ACC112 (cell line): ENCODE measurements around the gene LAD1.

ENCODE experiments used
- H2AFZ ChIP-seq: fragments of 200-600 bp; sonication (generic); one replicate; pipeline ENCODE4 v1.6.0; 2017; ENCODE audit warnings: antibody characterized with exemption, low read length; ENCODE audit not compliant: unreplicated experiment
- H3K27ac ChIP-seq: fragments of 200-600 bp; sonication (generic); 2 replicates; pipeline ENCODE4 v1.5.1; 2014; ENCODE audit warnings: low read depth, mild to moderate bottlenecking, antibody characterized with exemption, low read length, moderate library complexity
- H3K27me3 ChIP-seq: fragments of 200-600 bp; sonication (generic); 2 replicates; pipeline ENCODE4 v1.6.1; 2014; ENCODE audit warnings: mild to moderate bottlenecking, antibody characterized with exemption, low read length, moderate library complexity, mixed read lengths; ENCODE audit not compliant: insufficient read depth
- H3K36me3 ChIP-seq: fragments of 200-600 bp; sonication (generic); 2 replicates; pipeline ENCODE4 v1.6.1; 2016; ENCODE audit warnings: mild to moderate bottlenecking, antibody characterized with exemption, low read length, moderate library complexity, mixed read lengths; ENCODE audit not compliant: insufficient read depth
- H3K4me1 ChIP-seq: fragments of 200-600 bp; sonication (generic); one replicate; pipeline ENCODE4 v1.6.1; 2016; ENCODE audit warnings: low read length, mixed read lengths; ENCODE audit not compliant: insufficient read depth, unreplicated experiment, control insufficient read depth
- H3K4me3 ChIP-seq: fragments of 200-600 bp; sonication (generic); 2 replicates; pipeline ENCODE4 v1.5.1; 2014; ENCODE audit warnings: mild to moderate bottlenecking, low read depth, low read length
- H3K79me2 ChIP-seq: fragments of 200-600 bp; sonication (generic); one replicate; pipeline ENCODE4 v1.6.0; 2016; ENCODE audit warnings: low read length; ENCODE audit not compliant: control insufficient read depth, unreplicated experiment, insufficient read depth

Gene LAD1

GRCh38 chr1:201364808-201365105, 34.4 kb downstream of the LAD1 start:
- H3K4me3 ChIP-seq: no peak overlapping the region
- H3K79me2 ChIP-seq: no peaks in the 10 kb centered on the region
- H3K27me3 ChIP-seq: peaks cover 43% of the 10 kb centered on the region
- H3K4me1 ChIP-seq: no peaks in the 10 kb centered on the region
- H3K27ac ChIP-seq: no peak overlapping the region
- no peaks in the 10 kb centered on the region for H3K36me3 ChIP-seq
- no peak overlapping the region for H2AFZ ChIP-seq

- H3K4me3 ChIP-seq: no peak overlapping the region
- H3K27me3 ChIP-seq: peaks cover 30% of the 10 kb centered on the region
- no peaks in the 10 kb centered on the region for H3K79me2 ChIP-seq
- no peak overlapping the region for H2AFZ ChIP-seq
- H3K4me1 ChIP-seq: no peaks in the 10 kb centered on the region
- no peak overlapping the region for H3K27ac ChIP-seq
- H3K36me3 ChIP-seq: no peaks in the 10 kb centered on the region
These were observed 35.7 kb downstream of the LAD1 start for GRCh38 chr1:201363467-201363866.

- H3K4me1 ChIP-seq: no peaks in the 10 kb centered on the region
- H3K4me3 ChIP-seq: no peak overlapping the region
- no peak overlapping the region for H2AFZ ChIP-seq
- H3K79me2 ChIP-seq: no peaks in the 10 kb centered on the region
- no peaks in the 10 kb centered on the region for H3K36me3 ChIP-seq
- peaks cover 24% of the 10 kb centered on the region for H3K27me3 ChIP-seq
- no peak overlapping the region for H3K27ac ChIP-seq
These were observed 36.2 kb downstream of the LAD1 start for GRCh38 chr1:201362906-201363305.

- Histone ChIP-seq H3K79me2 (no peaks in the 10 kb centered on the region), H3K36me3 (no peaks in the 10 kb centered on the region), H3K27ac (no peak overlapping the region), H3K27me3 (peaks cover 14% of the 10 kb centered on the region), H3K4me1 (no peaks in the 10 kb centered on the region), H3K4me3 (no peak overlapping the region), H2AFZ (no peak overlapping the region)
These were observed 37.2 kb downstream of the LAD1 start for GRCh38 chr1:201361652-201362504.

- H3K4me3 ChIP-seq: no peak overlapping the region
- H3K27me3 ChIP-seq: peaks cover 6% of the 10 kb centered on the region; the same call in 1 of the 2 replicates
- no peak overlapping the region for H2AFZ ChIP-seq
- H3K36me3 ChIP-seq: no peaks in the 10 kb centered on the region
- no peak overlapping the region for H3K27ac ChIP-seq
- no peaks in the 10 kb centered on the region for H3K79me2 ChIP-seq
- H3K4me1 ChIP-seq: no peaks in the 10 kb centered on the region
These were observed 38.0 kb downstream of the LAD1 start for GRCh38 chr1:201360901-201361651.

- no peak overlapping the region for H3K27ac ChIP-seq
- no peak overlapping the region for H3K4me3 ChIP-seq
- H2AFZ ChIP-seq: no peak overlapping the region
- H3K79me2 ChIP-seq: no peaks in the 10 kb centered on the region
- no peaks in the 10 kb centered on the region for H3K4me1 ChIP-seq
- peaks cover 1% of the 10 kb centered on the region; the same call in 1 of the 2 replicates for H3K27me3 ChIP-seq
- no peaks in the 10 kb centered on the region for H3K36me3 ChIP-seq
These were observed 38.6 kb downstream of the LAD1 start for GRCh38 chr1:201360486-201360885.

- Histone ChIP-seq H3K4me3 (no peak overlapping the region), H3K36me3 (no peaks in the 10 kb centered on the region), H3K27me3 (peaks cover 6% of the 10 kb centered on the region; the same call in 1 of the 2 replicates), H2AFZ (no peak overlapping the region), H3K79me2 (no peaks in the 10 kb centered on the region), H3K27ac (no peak overlapping the region), H3K4me1 (no peaks in the 10 kb centered on the region)
These were observed 39.3 kb downstream of the LAD1 start for GRCh38 chr1:201359873-201360210.

- Histone ChIP-seq H3K36me3 (no peaks in the 10 kb centered on the region), H3K4me1 (no peaks in the 10 kb centered on the region), H3K4me3 (no peak overlapping the region), H2AFZ (no peak overlapping the region), H3K27ac (no peak overlapping the region), H3K79me2 (no peaks in the 10 kb centered on the region), H3K27me3 (peaks cover 6% of the 10 kb centered on the region; the same call in 1 of the 2 replicates)
These were observed 39.9 kb downstream of the LAD1 start for GRCh38 chr1:201359031-201359872.

- Histone ChIP-seq H3K36me3 (no peaks in the 10 kb centered on the region), H3K4me3 (no peak overlapping the region), H3K27ac (no peak overlapping the region), H2AFZ (no peak overlapping the region), H3K79me2 (no peaks in the 10 kb centered on the region), H3K27me3 (peaks cover 7% of the 10 kb centered on the region; the same call in 1 of the 2 replicates), H3K4me1 (no peaks in the 10 kb centered on the region)
These were observed 40.5 kb downstream of the LAD1 start for GRCh38 chr1:201358596-201358995.

GRCh38 chr1:201357636-201358348, 41.3 kb downstream of the LAD1 start:
- Histone ChIP-seq H3K27ac (no peak overlapping the region), H3K27me3 (peaks cover 10% of the 10 kb centered on the region), H3K79me2 (no peaks in the 10 kb centered on the region), H3K4me1 (no peaks in the 10 kb centered on the region), H2AFZ (no peak overlapping the region), H3K4me3 (no peak overlapping the region), H3K36me3 (no peaks in the 10 kb centered on the region)
